ENCODE data around the gene NCKAP5. TPM values are rescaled to one million over a fixed set of nuclear protein-coding genes. Genes with fewer than 3 reads are reported as not detected.

Gene NCKAP5
- total RNA-seq, 4 donors from 2014 or later = 0.37 to 1.3 (median 0.83) TPM

DNA sequence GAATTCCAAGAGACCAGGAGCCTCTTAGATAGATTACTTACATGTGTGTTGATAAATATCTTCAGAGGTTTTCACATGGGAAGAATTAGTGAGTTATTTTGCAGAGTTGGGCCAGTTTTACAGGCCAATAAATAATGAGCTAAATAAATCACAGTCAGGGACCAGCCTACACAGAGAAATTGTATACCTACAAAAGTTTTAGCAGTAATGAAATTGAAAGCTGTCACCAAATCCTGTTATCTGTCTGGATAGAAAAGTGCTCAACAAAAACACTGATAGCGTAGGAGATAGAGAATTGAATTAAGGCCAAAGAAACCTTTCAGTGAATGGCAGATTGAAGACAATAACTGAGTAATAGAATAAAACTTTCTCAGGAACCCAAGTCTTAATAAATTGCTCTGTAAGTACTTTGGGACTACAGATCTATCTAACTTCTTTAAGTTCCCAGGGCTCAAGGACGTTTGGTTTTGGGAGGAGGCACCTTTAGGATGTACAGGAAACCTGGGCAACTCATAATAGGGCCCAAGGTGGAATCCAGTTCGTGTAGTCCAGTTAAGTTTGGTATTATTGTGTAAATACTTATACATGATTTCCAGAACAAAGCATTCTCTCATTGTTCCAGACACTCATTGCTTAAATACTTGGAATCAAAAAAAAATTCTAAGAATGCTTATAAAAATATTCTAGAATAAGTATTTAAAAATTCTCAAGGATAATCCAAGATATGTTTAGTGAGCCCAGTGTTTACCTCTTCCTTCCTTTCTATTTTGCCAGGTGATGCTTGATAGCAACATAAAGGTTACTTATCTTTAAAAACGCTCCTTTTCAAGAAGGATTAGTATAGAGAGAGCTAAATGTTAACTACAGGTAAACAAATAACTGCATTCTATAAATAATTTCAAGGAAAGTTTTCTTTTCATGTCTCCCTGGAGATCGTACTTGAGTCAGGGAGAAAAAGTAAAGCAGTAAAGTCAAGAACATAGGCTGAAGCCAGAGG lies 134.5 kb downstream of the NCKAP5 start:
- ATAC-seq (ENCODE audit: low FRiP score) (no peak), DNase-seq (ENCODE audit: low spot score) (no peak)
- TF ChIP-seq, protein P1, sequence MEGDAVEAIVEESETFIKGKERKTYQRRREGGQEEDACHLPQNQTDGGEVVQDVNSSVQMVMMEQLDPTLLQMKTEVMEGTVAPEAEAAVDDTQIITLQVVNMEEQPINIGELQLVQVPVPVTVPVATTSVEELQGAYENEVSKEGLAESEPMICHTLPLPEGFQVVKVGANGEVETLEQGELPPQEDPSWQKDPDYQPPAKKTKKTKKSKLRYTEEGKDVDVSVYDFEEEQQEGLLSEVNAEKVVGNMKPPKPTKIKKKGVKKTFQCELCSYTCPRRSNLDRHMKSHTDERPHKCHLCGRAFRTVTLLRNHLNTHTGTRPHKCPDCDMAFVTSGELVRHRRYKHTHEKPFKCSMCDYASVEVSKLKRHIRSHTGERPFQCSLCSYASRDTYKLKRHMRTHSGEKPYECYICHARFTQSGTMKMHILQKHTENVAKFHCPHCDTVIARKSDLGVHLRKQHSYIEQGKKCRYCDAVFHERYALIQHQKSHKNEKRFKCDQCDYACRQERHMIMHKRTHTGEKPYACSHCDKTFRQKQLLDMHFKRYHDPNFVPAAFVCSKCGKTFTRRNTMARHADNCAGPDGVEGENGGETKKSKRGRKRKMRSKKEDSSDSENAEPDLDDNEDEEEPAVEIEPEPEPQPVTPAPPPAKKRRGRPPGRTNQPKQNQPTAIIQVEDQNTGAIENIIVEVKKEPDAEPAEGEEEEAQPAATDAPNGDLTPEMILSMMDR (IDR thresholded peaks at IDR 0.05) = no peak

- ATAC-seq (ENCODE audit: low FRiP score) = no peak
- TF ChIP-seq, protein P1 (IDR thresholded peaks at IDR 0.05) = no peak
- no peak for DNase-seq (ENCODE audit: low spot score)
Observed at GRCh38 chr2:133432778-133433177, 135.5 kb downstream of the NCKAP5 start.

GRCh38 chr2:133431289-133431688 lies 137.0 kb downstream of the NCKAP5 start:
- ATAC-seq (ENCODE audit: low FRiP score) = no peak
- no peak for DNase-seq (ENCODE audit: low spot score)
- TF ChIP-seq, protein P1 (IDR thresholded peaks at IDR 0.05) = no peak

DNA sequence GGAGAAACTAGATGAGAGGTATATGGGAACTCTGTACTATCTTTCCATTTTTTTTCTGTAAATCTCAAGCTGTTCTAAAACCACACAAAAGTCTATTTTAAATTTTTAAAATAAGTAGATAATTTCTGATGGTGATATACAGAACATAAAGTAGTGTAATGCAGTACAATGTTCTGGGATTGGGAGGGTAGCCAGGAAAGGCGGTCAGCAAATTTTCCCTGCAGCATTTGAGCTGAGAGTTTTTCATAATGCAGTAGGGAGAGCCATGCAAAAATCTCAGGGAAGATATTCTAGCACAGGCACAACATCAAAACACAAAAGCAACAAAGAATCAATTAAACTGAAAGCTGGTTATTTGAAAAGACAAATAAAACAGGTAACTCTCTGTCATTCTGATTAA lies 141.5 kb downstream of the NCKAP5 start:
- TF ChIP-seq, protein P1 (IDR thresholded peaks at IDR 0.05) = no peak
- ATAC-seq (ENCODE audit: low FRiP score) (no peak), DNase-seq (ENCODE audit: low spot score) (no peak)

- TF ChIP-seq, protein P1 (IDR thresholded peaks at IDR 0.05) = no peak
- DNase-seq (ENCODE audit: low spot score) (no peak), ATAC-seq (ENCODE audit: low FRiP score) (no peak)
Observed at GRCh38 chr2:133425612-133426011, 142.7 kb downstream of the NCKAP5 start.

GRCh38 chr2:133424876-133425275 lies 143.4 kb downstream of the NCKAP5 start:
- ATAC-seq (ENCODE audit: low FRiP score) = no peak
- DNase-seq (ENCODE audit: low spot score) = no peak

More at GRCh38 chr2:133424876-133425275, 143.4 kb downstream of the NCKAP5 start:
- TF ChIP-seq, protein P1 (IDR thresholded peaks at IDR 0.05) = no peak
